HCT116 (cell line): ENCODE measurements around the gene PHACTR1.

Source experiments
- ELF1 ChIP-seq: IDR thresholded peaks from 2 replicates; pipeline ENCODE4 v1.6.1; 2012; ENCODE audit warnings: low read depth, borderline replicate concordance
- POLR2AphosphoS5 ChIP-seq: IDR thresholded peaks from 2 replicates; pipeline ENCODE4 v1.6.1; 2011; ENCODE audit warnings: mild to moderate bottlenecking, low read depth, low read length, moderate library complexity
- TF ChIP-seq, protein P1 (sequence below), 3 experiments: fragments of 200-600 bp in 1 of 3; sonication (generic) in 1 of 3; IDR thresholded peaks in 2 of 3; conservative IDR thresholded peaks in 1 of 3; 2 replicates each; pipeline ENCODE4 v1.5.1; 2012 to 2017; ENCODE audit warnings: low read depth in 2 of 3, low read length in 2 of 3, antibody characterized with exemption in 1 of 3, borderline replicate concordance in 1 of 3, control low read depth in 1 of 3, mild to moderate bottlenecking in 1 of 3, mixed read lengths in 1 of 3, mixed run types in 1 of 3, moderate library complexity in 1 of 3; ENCODE audit not compliant: insufficient read depth in 1 of 3

DNA sequence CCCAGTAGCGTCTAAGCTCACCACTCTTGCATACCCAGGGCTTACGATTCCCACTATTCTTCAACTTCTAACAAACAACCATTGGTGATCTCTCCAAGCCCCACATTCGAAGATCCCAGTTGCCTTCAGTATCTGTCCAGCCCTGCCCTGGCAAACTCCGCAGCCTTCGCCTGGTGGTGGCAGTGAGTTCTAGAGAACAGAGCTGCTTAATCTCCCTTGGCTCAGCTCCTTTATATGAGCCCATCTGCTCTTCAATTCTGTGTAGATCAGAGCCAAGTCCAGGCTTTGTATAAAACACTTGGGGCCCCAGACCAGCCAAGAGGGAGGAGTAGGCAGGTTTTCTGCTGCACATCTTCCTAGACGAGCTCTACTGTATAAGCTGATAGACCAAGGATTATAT, 193.3 kb downstream of the PHACTR1 start:
- TF ChIP-seq, protein P1, sequence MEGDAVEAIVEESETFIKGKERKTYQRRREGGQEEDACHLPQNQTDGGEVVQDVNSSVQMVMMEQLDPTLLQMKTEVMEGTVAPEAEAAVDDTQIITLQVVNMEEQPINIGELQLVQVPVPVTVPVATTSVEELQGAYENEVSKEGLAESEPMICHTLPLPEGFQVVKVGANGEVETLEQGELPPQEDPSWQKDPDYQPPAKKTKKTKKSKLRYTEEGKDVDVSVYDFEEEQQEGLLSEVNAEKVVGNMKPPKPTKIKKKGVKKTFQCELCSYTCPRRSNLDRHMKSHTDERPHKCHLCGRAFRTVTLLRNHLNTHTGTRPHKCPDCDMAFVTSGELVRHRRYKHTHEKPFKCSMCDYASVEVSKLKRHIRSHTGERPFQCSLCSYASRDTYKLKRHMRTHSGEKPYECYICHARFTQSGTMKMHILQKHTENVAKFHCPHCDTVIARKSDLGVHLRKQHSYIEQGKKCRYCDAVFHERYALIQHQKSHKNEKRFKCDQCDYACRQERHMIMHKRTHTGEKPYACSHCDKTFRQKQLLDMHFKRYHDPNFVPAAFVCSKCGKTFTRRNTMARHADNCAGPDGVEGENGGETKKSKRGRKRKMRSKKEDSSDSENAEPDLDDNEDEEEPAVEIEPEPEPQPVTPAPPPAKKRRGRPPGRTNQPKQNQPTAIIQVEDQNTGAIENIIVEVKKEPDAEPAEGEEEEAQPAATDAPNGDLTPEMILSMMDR (IDR thresholded peaks at IDR 0.05 in 2 of 3, conservative IDR thresholded peaks at IDR 0.05 in 1 of 3; ENCODE audit: borderline replicate concordance in 1 of 3, insufficient read depth in 1 of 3, low read depth in 2 of 3, low read length in 2 of 3) = no peak
- TF ChIP-seq ELF1 (no peak), POLR2AphosphoS5 (no peak)
